BE2C (cell line): Measurements from ENCODE around the gene DHX57.

Source experiments
- DNase-seq: peaks from one replicate; pipeline ENCODE4 v3.0.0-alpha.2; 2020
- H3K27me3 ChIP-seq: fragments of 250-450 bp; sonication (Bioruptor Pico); 2 replicates; pipeline ENCODE4 v1.5.1; 2020; ENCODE audit warnings: mild to moderate bottlenecking
- H3K36me3 ChIP-seq: fragments of 250-450 bp; sonication (Bioruptor Pico); 2 replicates; pipeline ENCODE4 v1.5.1; 2020; ENCODE audit warnings: mild to moderate bottlenecking
- H3K4me1 ChIP-seq: fragments of 250-450 bp; sonication (Bioruptor Pico); 2 replicates; pipeline ENCODE4 v1.5.1; 2020
- H3K4me3 ChIP-seq: 2 replicates; pipeline ENCODE4 v1.5.1; 2011; ENCODE audit warnings: low read depth, low read length
- H3K9me3 ChIP-seq: fragments of 250-450 bp; sonication (Bioruptor Pico); 2 replicates; pipeline ENCODE4 v1.5.1; 2020
- CTCF ChIP-seq: IDR thresholded peaks from 2 replicates; pipeline ENCODE4 v1.5.1; 2012; ENCODE audit warnings: mild to moderate bottlenecking, low read depth, low read length

The DHX57 gene

DNA sequence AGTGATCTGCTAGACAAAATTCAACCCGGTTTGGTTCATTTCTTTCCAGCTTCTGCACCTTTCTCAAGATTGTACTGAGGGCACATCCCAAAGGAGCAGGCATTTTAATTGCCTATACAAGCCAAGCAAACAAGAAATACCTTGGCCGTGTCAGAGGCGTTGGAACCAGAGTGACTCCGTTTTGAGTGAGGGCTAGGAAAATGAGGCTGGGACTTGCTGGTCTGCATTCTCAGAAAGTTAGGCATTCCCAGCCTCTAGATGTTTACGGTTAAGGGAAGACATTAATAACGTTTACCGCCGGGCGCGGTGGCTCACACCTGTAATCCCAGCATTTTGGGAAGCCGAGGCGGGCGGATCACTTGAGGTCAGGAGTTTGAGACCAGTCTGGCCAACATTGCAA, 99.2 kb downstream of the DHX57 start:
- Histone ChIP-seq H3K27me3 (no peaks in the 10 kb centered on the region), H3K4me3 (no peak overlapping the region), H3K9me3 (no peaks in the 10 kb centered on the region), H3K4me1 (no peaks in the 10 kb centered on the region; the same call in 1 of the 2 replicates), H3K36me3 (peaks cover 6% of the 10 kb centered on the region; the same call in 1 of the 2 replicates)
- DNase-seq, result no peak
- no peak for TF ChIP-seq CTCF

- H3K4me3 ChIP-seq, result no peak overlapping the region
- no peaks in the 10 kb centered on the region; the same call in 1 of the 2 replicates for H3K36me3 ChIP-seq
- H3K27me3 ChIP-seq, result no peaks in the 10 kb centered on the region
- no peaks in the 10 kb centered on the region for H3K9me3 ChIP-seq
- no peaks in the 10 kb centered on the region; the same call in 1 of the 2 replicates for H3K4me1 ChIP-seq
- no peak for DNase-seq
- TF ChIP-seq CTCF, result no peak
These were observed 99.9 kb downstream of the DHX57 start for GRCh38 chr2:38775921-38776225.

DNA sequence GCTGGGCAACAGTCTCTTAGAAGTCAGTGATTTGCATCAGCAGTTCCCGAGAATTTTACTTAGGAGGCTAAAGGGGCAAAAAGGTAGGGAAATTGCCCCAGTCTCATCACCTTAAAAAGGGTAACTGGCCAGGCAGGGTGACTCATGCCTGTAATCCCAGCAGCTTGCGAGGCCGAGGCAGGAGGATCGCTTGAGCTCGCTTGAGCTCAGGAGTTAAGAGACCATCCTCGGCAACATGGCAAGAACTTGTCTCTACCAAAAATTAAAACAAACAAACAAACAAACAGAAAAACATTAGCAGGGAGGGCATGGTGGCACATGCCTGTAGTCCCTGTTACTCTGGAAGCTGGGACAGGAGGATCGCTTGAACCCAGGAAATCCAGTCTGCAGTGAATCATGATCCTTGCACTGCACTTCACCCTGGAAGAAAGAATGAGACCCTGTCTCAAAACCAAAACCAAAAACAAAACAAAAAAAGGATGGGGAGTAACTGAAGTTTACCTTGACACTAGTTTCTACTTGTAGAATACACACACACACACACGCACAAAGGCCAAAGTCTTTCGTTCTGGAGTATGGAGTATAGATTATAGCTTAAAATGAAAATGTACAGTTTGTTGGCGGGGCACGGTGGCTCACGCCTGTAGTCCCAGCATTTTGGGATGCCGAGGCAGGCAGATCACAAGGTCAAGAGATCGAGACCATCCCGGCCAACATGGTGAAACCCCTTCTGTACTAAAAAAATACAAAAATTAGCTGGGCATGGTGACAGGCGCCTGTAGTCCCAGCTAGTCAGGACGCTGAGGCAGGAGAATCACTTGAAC, 100.4 kb downstream of the DHX57 start:
- DNase-seq, result no peak
- no peak for TF ChIP-seq CTCF
- H3K4me1 ChIP-seq, result no peaks in the 10 kb centered on the region; the same call in 1 of the 2 replicates
- no peaks in the 10 kb centered on the region for H3K27me3 ChIP-seq
- no peaks in the 10 kb centered on the region; the same call in 1 of the 2 replicates for H3K36me3 ChIP-seq
- H3K9me3 ChIP-seq, result no peaks in the 10 kb centered on the region
- no peak overlapping the region for H3K4me3 ChIP-seq

DNA sequence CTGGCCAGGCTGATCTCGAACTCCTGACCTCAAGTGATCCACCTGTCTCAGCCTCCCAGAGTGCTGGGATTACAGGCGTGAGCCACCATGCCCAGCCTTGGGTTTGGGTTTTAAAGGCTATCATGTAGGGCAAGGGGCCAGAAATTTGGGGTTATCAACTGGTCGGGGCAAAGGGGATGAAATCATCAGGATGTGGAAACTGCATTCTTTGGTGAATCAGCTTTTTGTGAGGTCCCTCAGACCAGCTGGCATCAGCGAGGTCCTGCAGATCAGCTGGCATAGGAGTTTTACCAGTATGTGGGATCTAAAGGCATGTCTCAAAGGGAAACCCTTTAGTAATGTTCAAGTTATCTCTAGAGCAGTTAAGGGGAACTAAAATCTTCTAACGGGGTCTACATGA, 104.1 kb downstream of the DHX57 start:
- Histone ChIP-seq H3K9me3 (no peaks in the 10 kb centered on the region), H3K4me3 (no peak overlapping the region), H3K27me3 (no peaks in the 10 kb centered on the region), H3K4me1 (no peaks in the 10 kb centered on the region), H3K36me3 (no peaks in the 10 kb centered on the region)
- DNase-seq, result no peak
- TF ChIP-seq CTCF, result no peak

GRCh38 chr2:38765551-38765950, 110.2 kb downstream of the DHX57 start:
- Histone ChIP-seq H3K36me3 (no peaks in the 10 kb centered on the region), H3K27me3 (no peaks in the 10 kb centered on the region), H3K4me3 (no peak overlapping the region), H3K4me1 (no peaks in the 10 kb centered on the region), H3K9me3 (no peaks in the 10 kb centered on the region)
- no peak for DNase-seq
- no peak for TF ChIP-seq CTCF

DNA sequence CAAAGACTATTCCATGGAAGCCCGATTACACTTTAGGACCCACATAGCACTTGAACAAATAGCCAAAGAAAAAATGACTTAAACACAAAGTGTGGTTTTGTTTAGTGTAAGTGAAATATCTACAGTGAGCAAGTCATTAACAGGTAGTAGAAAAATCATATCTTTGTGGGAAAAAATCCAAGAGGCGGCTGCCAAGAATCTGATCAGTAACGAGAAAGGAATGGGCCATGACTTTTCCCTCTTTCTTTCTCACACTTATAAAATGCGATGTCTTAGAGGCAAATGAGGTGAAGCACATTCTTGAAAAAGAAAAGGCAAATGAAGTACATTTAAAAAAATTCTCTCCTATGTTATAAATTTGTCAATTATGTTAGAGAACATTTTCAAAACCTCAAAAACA, 110.6 kb downstream of the DHX57 start:
- H3K36me3 ChIP-seq, result no peaks in the 10 kb centered on the region
- H3K4me3 ChIP-seq, result no peak overlapping the region
- no peaks in the 10 kb centered on the region for H3K4me1 ChIP-seq
- H3K27me3 ChIP-seq, result no peaks in the 10 kb centered on the region
- H3K9me3 ChIP-seq, result no peaks in the 10 kb centered on the region
- no peak for DNase-seq
- no peak for TF ChIP-seq CTCF
